ENCODE results near the gene APBA2.
A peak's percentile ranks its signal among the peaks of the same experiment; 100 is the strongest.

APBA2 gene

GRCh38 chr15:28871168-28871567 is 14.6 kb upstream of the APBA2 start:
- no peaks in the 10 kb centered on the region for H3K27me3 ChIP-seq (ENCODE audit: insufficient read depth, low read length, poor library complexity, severe bottlenecking)
- no peak overlapping the region for H2AFZ ChIP-seq (ENCODE audit: low read length)
- no peaks in the 10 kb centered on the region for H3F3A ChIP-seq (ENCODE audit: low read depth)
- no peak overlapping the region for H3K4me2 ChIP-seq (ENCODE audit: low read depth, low read length, poor library complexity, severe bottlenecking)
- no peak overlapping the region for H3K4me3 ChIP-seq (ENCODE audit: low read length, poor library complexity, severe bottlenecking)
- no peaks in the 10 kb centered on the region for H3K36me3 ChIP-seq (ENCODE audit: insufficient read depth, low read length)
- no peaks in the 10 kb centered on the region for H3K9me3 ChIP-seq (ENCODE audit: insufficient read depth, low read depth, low read length)
- H3K79me2 ChIP-seq (ENCODE audit: insufficient read depth, low read length), result no peaks in the 10 kb centered on the region
- no peaks in the 10 kb centered on the region for H4K20me1 ChIP-seq (ENCODE audit: insufficient read depth, low read length, poor library complexity, severe bottlenecking)
- H3K9me2 ChIP-seq (replicated peaks; ENCODE audit: low read depth, low read length), result no peaks in the 10 kb centered on the region
- TF ChIP-seq EZH2phosphoT487 (IDR thresholded peaks at IDR 0.05; ENCODE audit: borderline replicate concordance) (no peak), CTCF (conservative IDR thresholded peaks at IDR 0.05; ENCODE audit: low read length) (no peak)
- H3K9ac ChIP-seq (ENCODE audit: low read depth, low read length, poor library complexity, severe bottlenecking), result no peak overlapping the region
- peaks cover 5% of the 10 kb centered on the region for H3K4me1 ChIP-seq (ENCODE audit: insufficient read depth, low read length, poor library complexity, severe bottlenecking)

GRCh38 chr15:28873006-28873405 is 12.8 kb upstream of the APBA2 start:
- H3K9me2 ChIP-seq (replicated peaks; ENCODE audit: low read depth, low read length), result no peaks in the 10 kb centered on the region
- H3K36me3 ChIP-seq (ENCODE audit: insufficient read depth, low read length), result no peaks in the 10 kb centered on the region
- TF ChIP-seq EZH2phosphoT487 (IDR thresholded peaks at IDR 0.05; ENCODE audit: borderline replicate concordance) (no peak), CTCF (conservative IDR thresholded peaks at IDR 0.05; ENCODE audit: low read length) (no peak)
- H3K27me3 ChIP-seq (ENCODE audit: insufficient read depth, low read length, poor library complexity, severe bottlenecking), result no peaks in the 10 kb centered on the region
- H2AFZ ChIP-seq (ENCODE audit: low read length), result no peak overlapping the region
- no peak overlapping the region for H3K9ac ChIP-seq (ENCODE audit: low read depth, low read length, poor library complexity, severe bottlenecking)
- no peak overlapping the region for H3K4me2 ChIP-seq (ENCODE audit: low read depth, low read length, poor library complexity, severe bottlenecking)
- H3K9me3 ChIP-seq (ENCODE audit: insufficient read depth, low read depth, low read length), result no peaks in the 10 kb centered on the region
- H3K4me1 ChIP-seq (ENCODE audit: insufficient read depth, low read length, poor library complexity, severe bottlenecking), result peaks cover 10% of the 10 kb centered on the region
- H4K20me1 ChIP-seq (ENCODE audit: insufficient read depth, low read length, poor library complexity, severe bottlenecking), result no peaks in the 10 kb centered on the region
- H3K79me2 ChIP-seq (ENCODE audit: insufficient read depth, low read length), result no peaks in the 10 kb centered on the region
- no peak overlapping the region for H3K4me3 ChIP-seq (ENCODE audit: low read length, poor library complexity, severe bottlenecking)
- H3F3A ChIP-seq (ENCODE audit: low read depth), result no peaks in the 10 kb centered on the region

GRCh38 chr15:28873585-28874190 is 12.1 kb upstream of the APBA2 start:
- H3K9me2 ChIP-seq (replicated peaks; ENCODE audit: low read depth, low read length), result no peaks in the 10 kb centered on the region
- no peak for TF ChIP-seq EZH2phosphoT487 (IDR thresholded peaks at IDR 0.05; ENCODE audit: borderline replicate concordance)
- peak; percentile 57 for TF ChIP-seq CTCF (conservative IDR thresholded peaks at IDR 0.05; ENCODE audit: low read length)
- no peaks in the 10 kb centered on the region for H3K79me2 ChIP-seq (ENCODE audit: insufficient read depth, low read length)
- no peak overlapping the region for H3K4me2 ChIP-seq (ENCODE audit: low read depth, low read length, poor library complexity, severe bottlenecking)
- 0 out of 2 replicates have a peak overlapping the region, but pooled peaks have one; percentile 38 for H2AFZ ChIP-seq (ENCODE audit: low read length)
- no peaks in the 10 kb centered on the region for H3K27me3 ChIP-seq (ENCODE audit: insufficient read depth, low read length, poor library complexity, severe bottlenecking)
- peaks cover 10% of the 10 kb centered on the region for H3K4me1 ChIP-seq (ENCODE audit: insufficient read depth, low read length, poor library complexity, severe bottlenecking)
- H3F3A ChIP-seq (ENCODE audit: low read depth), result no peaks in the 10 kb centered on the region
- no peaks in the 10 kb centered on the region for H3K36me3 ChIP-seq (ENCODE audit: insufficient read depth, low read length)
- no peaks in the 10 kb centered on the region for H4K20me1 ChIP-seq (ENCODE audit: insufficient read depth, low read length, poor library complexity, severe bottlenecking)
- peak overlapping the region; percentile 30 for H3K9ac ChIP-seq (ENCODE audit: low read depth, low read length, poor library complexity, severe bottlenecking)
- no peak overlapping the region for H3K4me3 ChIP-seq (ENCODE audit: low read length, poor library complexity, severe bottlenecking)
- H3K9me3 ChIP-seq (ENCODE audit: insufficient read depth, low read depth, low read length), result no peaks in the 10 kb centered on the region
